GM12865 (cell line): ENCODE data around the gene SUSD4.
"Not testable (repeated sequence)": the region's sequence is repeated elsewhere in the genome, so short reads cannot be mapped to it uniquely, and the experiment has no call there.

Source experiments
- DNase-seq: peaks from one replicate; pipeline ENCODE4 v3.0.0; 2010; ENCODE audit warnings: low read depth
- H3K4me3 ChIP-seq: 2 replicates; pipeline ENCODE4 v1.5.1; 2011; ENCODE audit warnings: mild to moderate bottlenecking, low read depth, low read length, control low read depth
- CTCF ChIP-seq: IDR thresholded peaks from 2 replicates; pipeline ENCODE4 v1.5.1; 2011; ENCODE audit warnings: low read length, control low read depth, low read depth, inconsistent platforms; ENCODE audit not compliant: insufficient read depth; ENCODE audit errors: missing control alignments

The SUSD4 gene

DNA sequence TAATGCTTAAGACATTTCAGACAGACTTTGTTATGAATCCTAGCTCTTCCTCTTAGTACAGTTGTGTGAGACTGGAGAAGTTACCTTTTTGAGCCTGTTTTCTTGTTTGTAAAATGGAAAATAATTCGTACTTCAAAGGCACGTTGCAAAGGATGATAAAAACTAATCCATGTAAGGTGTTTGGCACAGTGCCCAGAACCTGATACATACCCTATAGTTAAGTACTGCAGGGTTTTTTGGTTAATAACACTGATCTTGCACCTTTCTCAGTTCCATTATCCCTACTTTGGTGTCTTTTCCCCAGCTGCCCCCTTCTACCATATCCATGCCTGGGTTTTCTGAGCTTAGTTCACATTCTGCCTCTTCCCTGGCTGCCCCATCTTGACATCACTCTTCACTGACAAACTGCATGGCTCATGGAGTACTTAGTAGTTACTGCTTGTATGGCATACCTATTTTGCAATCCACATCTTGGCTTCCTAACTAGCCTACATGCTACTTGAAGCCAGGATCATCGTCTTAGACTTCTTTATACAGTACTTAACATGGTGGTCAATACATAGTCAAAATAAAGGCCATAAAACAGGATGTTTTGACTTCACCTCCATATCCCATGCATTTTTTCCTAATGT, 39.3 kb upstream of the SUSD4 start:
- H3K4me3 ChIP-seq, result no peak overlapping the region
- DNase-seq, result no peak
- TF ChIP-seq CTCF, result no peak

DNA sequence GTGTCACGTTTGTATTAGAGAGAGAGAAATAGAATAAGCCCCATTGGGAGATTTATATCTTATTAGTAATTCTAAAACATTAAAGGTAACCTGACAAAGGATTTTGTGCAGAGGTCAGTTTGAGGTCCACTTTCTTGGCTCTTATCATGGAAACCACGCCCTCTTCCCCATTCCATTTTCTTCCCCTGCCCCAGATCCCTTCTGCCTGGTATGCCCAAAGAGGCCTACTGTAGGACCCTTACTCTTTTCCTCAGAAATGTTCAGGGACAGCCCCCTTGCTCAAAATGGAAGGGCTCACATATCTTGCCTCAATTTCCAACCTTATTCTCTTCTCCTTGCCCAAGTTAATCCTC, 38.8 kb upstream of the SUSD4 start:
- H3K4me3 ChIP-seq, result no peak overlapping the region
- TF ChIP-seq CTCF, result no peak
- DNase-seq, result no peak

GRCh38 chr1:223401873-223402789, 38.2 kb upstream of the SUSD4 start:
- TF ChIP-seq CTCF, result no peak
- H3K4me3 ChIP-seq, result no peak overlapping the region
- no peak for DNase-seq

GRCh38 chr1:223399393-223399792, 35.4 kb upstream of the SUSD4 start:
- DNase-seq, H3K4me3 ChIP-seq: not testable (repeated sequence)

DNA sequence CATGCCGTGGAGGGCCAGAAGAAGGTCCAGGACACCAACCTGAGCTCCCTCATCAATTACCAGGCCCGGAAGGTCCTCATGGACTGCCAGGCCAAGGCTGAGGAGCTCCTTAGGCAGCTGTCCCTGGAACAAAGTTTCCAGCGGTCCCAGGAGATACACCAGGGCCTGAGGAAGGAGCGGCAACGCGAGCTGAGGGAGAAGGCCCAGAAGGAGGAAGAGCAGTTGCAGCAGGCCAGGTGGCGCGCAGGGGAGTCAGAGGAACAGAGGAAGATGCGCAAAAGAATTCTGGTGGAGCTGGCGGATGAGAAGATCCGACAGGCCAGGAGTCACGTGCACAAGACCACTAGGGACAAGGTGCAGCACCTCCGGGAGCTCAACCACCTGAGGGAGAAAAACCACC, 30.7 kb upstream of the SUSD4 start:
- no peak for TF ChIP-seq CTCF
- DNase-seq, result no peak
- no peak overlapping the region for H3K4me3 ChIP-seq

DNA sequence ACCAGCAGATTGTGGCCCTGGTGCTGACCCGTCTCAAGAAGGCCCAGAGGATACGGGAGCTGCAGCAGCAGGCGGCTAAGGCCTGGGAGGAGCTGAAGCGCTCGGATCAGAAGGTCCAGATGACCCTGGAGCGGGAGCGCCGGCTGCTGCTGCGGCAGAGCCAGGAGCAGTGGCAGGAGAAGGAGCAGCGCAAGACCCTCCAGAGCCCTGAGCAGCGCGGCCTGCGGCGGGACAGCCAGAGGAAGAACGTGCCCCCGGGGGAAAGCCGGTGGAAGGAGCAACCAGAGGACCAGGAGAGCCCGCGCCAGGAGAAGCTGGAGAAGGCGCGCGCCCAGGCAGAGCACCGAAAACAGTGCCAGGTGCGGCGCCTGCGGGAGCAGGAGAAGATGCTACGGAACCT, 30.3 kb upstream of the SUSD4 start:
- H3K4me3 ChIP-seq, result no peak overlapping the region
- no peak for TF ChIP-seq CTCF
- no peak for DNase-seq

GRCh38 chr1:223393275-223394214, 29.6 kb upstream of the SUSD4 start, which contains the start of gene CCDC185:
Gene CCDC185, plus strand, starts transcription at chr1:223393415. Its CDS starts 61 bp downstream, at chr1:223393476.
- DNase-seq, result no peak
- H3K4me3 ChIP-seq, result no peak within 1 kb of the TSS
- no peak for TF ChIP-seq CTCF
